Measurements from ENCODE around the gene PPP1R15A. TPM values are rescaled to one million over a fixed set of nuclear protein-coding genes. Genes with fewer than 3 reads are reported as not detected.

PPP1R15A gene
- total and polyA plus RNA-seq, 2 experiments from 2014 or later: 14.0 to 15.8 TPM

DNA sequence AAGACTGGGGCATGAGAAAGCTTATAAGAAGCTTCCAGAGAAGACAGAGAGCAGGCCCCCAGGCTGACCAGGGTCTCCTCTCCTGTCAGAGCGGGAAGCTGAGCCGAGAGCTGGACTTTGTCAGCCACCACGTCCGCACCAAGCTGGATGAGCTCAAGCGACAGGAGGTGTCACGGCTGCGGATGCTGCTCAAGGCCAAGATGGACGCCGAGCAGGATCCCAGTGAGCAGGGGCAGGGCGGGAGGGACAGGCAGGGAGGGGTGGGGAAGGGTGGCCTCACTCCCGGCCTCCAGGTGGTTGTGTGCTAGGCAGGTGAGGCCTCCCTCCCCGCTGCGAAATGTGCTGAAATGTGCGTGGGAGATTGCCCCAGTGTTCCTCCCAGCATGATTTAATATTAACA, 33.4 kb downstream of the PPP1R15A start (continued):
- TF ChIP-seq, protein P1, sequence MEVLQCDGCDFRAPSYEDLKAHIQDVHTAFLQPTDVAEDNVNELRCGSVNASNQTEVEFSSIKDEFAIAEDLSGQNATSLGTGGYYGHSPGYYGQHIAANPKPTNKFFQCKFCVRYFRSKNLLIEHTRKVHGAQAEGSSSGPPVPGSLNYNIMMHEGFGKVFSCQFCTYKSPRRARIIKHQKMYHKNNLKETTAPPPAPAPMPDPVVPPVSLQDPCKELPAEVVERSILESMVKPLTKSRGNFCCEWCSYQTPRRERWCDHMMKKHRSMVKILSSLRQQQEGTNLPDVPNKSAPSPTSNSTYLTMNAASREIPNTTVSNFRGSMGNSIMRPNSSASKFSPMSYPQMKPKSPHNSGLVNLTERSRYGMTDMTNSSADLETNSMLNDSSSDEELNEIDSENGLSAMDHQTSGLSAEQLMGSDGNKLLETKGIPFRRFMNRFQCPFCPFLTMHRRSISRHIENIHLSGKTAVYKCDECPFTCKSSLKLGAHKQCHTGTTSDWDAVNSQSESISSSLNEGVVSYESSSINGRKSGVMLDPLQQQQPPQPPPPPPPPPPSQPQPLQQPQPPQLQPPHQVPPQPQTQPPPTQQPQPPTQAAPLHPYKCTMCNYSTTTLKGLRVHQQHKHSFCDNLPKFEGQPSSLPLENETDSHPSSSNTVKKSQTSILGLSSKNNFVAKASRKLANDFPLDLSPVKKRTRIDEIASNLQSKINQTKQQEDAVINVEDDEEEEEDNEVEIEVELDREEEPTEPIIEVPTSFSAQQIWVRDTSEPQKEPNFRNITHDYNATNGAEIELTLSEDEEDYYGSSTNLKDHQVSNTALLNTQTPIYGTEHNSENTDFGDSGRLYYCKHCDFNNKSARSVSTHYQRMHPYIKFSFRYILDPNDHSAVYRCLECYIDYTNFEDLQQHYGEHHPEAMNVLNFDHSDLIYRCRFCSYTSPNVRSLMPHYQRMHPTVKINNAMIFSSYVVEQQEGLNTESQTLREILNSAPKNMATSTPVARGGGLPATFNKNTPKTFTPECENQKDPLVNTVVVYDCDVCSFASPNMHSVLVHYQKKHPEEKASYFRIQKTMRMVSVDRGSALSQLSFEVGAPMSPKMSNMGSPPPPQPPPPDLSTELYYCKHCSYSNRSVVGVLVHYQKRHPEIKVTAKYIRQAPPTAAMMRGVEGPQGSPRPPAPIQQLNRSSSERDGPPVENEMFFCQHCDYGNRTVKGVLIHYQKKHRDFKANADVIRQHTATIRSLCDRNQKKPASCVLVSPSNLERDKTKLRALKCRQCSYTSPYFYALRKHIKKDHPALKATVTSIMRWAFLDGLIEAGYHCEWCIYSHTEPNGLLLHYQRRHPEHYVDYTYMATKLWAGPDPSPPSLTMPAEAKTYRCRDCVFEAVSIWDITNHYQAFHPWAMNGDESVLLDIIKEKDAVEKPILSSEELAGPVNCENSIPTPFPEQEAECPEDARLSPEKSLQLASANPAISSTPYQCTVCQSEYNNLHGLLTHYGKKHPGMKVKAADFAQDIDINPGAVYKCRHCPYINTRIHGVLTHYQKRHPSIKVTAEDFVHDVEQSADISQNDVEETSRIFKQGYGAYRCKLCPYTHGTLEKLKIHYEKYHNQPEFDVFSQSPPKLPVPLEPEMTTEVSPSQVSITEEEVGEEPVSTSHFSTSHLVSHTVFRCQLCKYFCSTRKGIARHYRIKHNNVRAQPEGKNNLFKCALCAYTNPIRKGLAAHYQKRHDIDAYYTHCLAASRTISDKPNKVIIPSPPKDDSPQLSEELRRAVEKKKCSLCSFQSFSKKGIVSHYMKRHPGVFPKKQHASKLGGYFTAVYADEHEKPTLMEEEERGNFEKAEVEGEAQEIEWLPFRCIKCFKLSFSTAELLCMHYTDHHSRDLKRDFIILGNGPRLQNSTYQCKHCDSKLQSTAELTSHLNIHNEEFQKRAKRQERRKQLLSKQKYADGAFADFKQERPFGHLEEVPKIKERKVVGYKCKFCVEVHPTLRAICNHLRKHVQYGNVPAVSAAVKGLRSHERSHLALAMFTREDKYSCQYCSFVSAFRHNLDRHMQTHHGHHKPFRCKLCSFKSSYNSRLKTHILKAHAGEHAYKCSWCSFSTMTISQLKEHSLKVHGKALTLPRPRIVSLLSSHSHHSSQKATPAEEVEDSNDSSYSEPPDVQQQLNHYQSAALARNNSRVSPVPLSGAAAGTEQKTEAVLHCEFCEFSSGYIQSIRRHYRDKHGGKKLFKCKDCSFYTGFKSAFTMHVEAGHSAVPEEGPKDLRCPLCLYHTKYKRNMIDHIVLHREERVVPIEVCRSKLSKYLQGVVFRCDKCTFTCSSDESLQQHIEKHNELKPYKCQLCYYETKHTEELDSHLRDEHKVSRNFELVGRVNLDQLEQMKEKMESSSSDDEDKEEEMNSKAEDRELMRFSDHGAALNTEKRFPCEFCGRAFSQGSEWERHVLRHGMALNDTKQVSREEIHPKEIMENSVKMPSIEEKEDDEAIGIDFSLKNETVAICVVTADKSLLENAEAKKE (CRISPR knock-in tag; IDR thresholded peaks at IDR 0.05): no peak

GRCh38 chr19:48906324-48906723, 34.1 kb downstream of the PPP1R15A start:
- Mint-ChIP-seq H3K4me1 (no peaks in the 10 kb centered on the region), H3K9me3 (no peaks in the 10 kb centered on the region), H3K4me3 (no peak overlapping the region), H3K27ac (no peak overlapping the region), H3K27me3 (ENCODE audit: insufficient read depth, low read depth, poor library complexity) (peaks cover 8% of the 10 kb centered on the region), H3K36me3 (ENCODE audit: low read depth) (peaks cover 63% of the 10 kb centered on the region)
- no peak overlapping the region for H3K27ac ChIP-seq (ENCODE audit: low read depth)
- ATAC-seq: no peak
- no peaks in the 10 kb centered on the region for H3K4me1 ChIP-seq (ENCODE audit: insufficient read depth)
- no peaks in the 10 kb centered on the region for H3F3A ChIP-seq (replicated peaks; ENCODE audit: low read depth)
- H4K20me1 ChIP-seq (replicated peaks; ENCODE audit: insufficient read depth): no peaks in the 10 kb centered on the region
- H2AFZ ChIP-seq: no peak overlapping the region
- H3K9me2 ChIP-seq (ENCODE audit: insufficient read depth): no peaks in the 10 kb centered on the region
- no peaks in the 10 kb centered on the region for H3K27me3 ChIP-seq (ENCODE audit: insufficient read depth)
- H3K36me3 ChIP-seq (ENCODE audit: insufficient read depth): peaks cover 5% of the 10 kb centered on the region
- no peak overlapping the region for H3K4me3 ChIP-seq
- no peak overlapping the region for H3K4me2 ChIP-seq
- no peak for DNase-seq (ENCODE audit: low spot score)
- peaks cover 18% of the 10 kb centered on the region for H3K79me2 ChIP-seq (replicated peaks; ENCODE audit: insufficient read depth)
- TF ChIP-seq CREB1 (CRISPR knock-in tag; IDR thresholded peaks at IDR 0.05; ENCODE audit: low read depth) (no peak), NANOG (IDR thresholded peaks at IDR 0.05; ENCODE audit: borderline replicate concordance) (no peak), ZNF114 (CRISPR knock-in tag; IDR thresholded peaks at IDR 0.05) (no peak), ZNF331 (CRISPR knock-in tag; IDR thresholded peaks at IDR 0.05; ENCODE audit: low read depth) (no peak), POLR2AphosphoS5 (IDR thresholded peaks at IDR 0.05; ENCODE audit: low read depth) (no peak)
- TF ChIP-seq, protein P1 (CRISPR knock-in tag; IDR thresholded peaks at IDR 0.05): no peak
- TF ChIP-seq, protein P2, sequence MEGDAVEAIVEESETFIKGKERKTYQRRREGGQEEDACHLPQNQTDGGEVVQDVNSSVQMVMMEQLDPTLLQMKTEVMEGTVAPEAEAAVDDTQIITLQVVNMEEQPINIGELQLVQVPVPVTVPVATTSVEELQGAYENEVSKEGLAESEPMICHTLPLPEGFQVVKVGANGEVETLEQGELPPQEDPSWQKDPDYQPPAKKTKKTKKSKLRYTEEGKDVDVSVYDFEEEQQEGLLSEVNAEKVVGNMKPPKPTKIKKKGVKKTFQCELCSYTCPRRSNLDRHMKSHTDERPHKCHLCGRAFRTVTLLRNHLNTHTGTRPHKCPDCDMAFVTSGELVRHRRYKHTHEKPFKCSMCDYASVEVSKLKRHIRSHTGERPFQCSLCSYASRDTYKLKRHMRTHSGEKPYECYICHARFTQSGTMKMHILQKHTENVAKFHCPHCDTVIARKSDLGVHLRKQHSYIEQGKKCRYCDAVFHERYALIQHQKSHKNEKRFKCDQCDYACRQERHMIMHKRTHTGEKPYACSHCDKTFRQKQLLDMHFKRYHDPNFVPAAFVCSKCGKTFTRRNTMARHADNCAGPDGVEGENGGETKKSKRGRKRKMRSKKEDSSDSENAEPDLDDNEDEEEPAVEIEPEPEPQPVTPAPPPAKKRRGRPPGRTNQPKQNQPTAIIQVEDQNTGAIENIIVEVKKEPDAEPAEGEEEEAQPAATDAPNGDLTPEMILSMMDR (conservative IDR thresholded peaks at IDR 0.05; ENCODE audit: low read depth in 2 of 2): no peak
